GM10248 (cell line): ENCODE measurements around the gene KIF5A.
A peak's percentile ranks its signal among the peaks of the same experiment; 100 is the strongest.

Experiments used
- CTCF ChIA-PET: fragments of 300-600 bp; sonication (Branson Sonifier 250); formaldehyde crosslinking; extraction: SDS; loops from one replicate; lab custom pipeline; 2021; ENCODE audit warnings: antibody characterized with exemption; lab: Yijun Ruan, JAX
- POLR2A ChIA-PET: fragments of 350-650 bp; sonication (Branson Sonifier 250); formaldehyde crosslinking; extraction: SDS; loops from one replicate; lab custom pipeline; 2020; ENCODE audit warnings: antibody characterized with exemption; lab: Yijun Ruan, JAX
- DNase-seq: peaks from one replicate; pipeline ENCODE4 v3.0.0; 2012; ENCODE audit errors: extremely low spot score
- CTCF ChIP-seq: IDR thresholded peaks from 2 replicates; pipeline ENCODE4 v1.5.1; 2012; ENCODE audit warnings: mild to moderate bottlenecking, low read depth; ENCODE audit errors: extremely low read depth, missing control alignments, control extremely low read depth

KIF5A gene

GRCh38 chr12:57519796-57520052 is 30.1 kb upstream of the KIF5A start:
- DNase-seq, result peak; percentile 39
- TF ChIP-seq CTCF, result no peak
- CTCF ChIA-PET, result interaction anchor here (0.9 to 1.5 kb wide), 3 partner anchors 14 to 67 kb away, joined by 3 to 4 read pairs (median 3); no protein-coding TSS in a partner anchor
- POLR2A ChIA-PET, result interaction anchor here (0.5 to 2.1 kb wide), 12 partner anchors 9 to 293 kb away, joined by 3 to 7 read pairs (median 5); partner anchors contain the start of genes ARHGAP9, ARHGEF25, DCTN2 and GLI1

- no peak for TF ChIP-seq CTCF
- ChIA-PET CTCF (interaction anchor here (1.5 kb wide), 2 partner anchors 14 to 67 kb away, joined by 3 read pairs; no protein-coding TSS in a partner anchor), POLR2A (interaction anchor here (0.5 to 2.1 kb wide), 16 partner anchors 10 to 294 kb away, joined by 3 to 7 read pairs (median 5); partner anchors contain the start of genes ARHGAP9, ARHGEF25, DCTN2 and GLI1)
- DNase-seq, result peak; percentile 97
Observed at GRCh38 chr12:57520053-57520818, 29.6 kb upstream of the KIF5A start, which contains the start of gene DDIT3. Gene DDIT3, minus strand, starts transcription at chr12:57520514. Its CDS starts 3,108 bp downstream, at chr12:57517406.

GRCh38 chr12:57521525-57522010 is 28.3 kb upstream of the KIF5A start:
- ChIA-PET CTCF (no interaction called here), POLR2A (interaction anchor here (1.2 kb wide), 1 partner anchor 70 kb away, joined by 5 read pairs; the partner anchor contains the start of gene PIP4K2C)
- no peak for TF ChIP-seq CTCF

GRCh38 chr12:57522011-57522886 is 27.6 kb upstream of the KIF5A start, which contains the start of gene MBD6:
Gene MBD6, plus strand, starts transcription at chr12:57522824. Its CDS starts 1,480 bp downstream, at chr12:57524304.
- CTCF ChIA-PET, result interaction anchor here (1.2 to 2.0 kb wide), 2 partner anchors 10 to 16 kb away, joined by 3 to 10 read pairs; no protein-coding TSS in a partner anchor
- peak; percentile 98 for DNase-seq

More at GRCh38 chr12:57521525-57522010, 28.3 kb upstream of the KIF5A start:
- no peak for DNase-seq

GRCh38 chr12:57522887-57523705 is 26.7 kb upstream of the KIF5A start:
- TF ChIP-seq CTCF, result no peak
- ChIA-PET POLR2A (no interaction called here), CTCF (interaction anchor here (1.0 to 3.4 kb wide), 4 partner anchors 9 to 111 kb away, joined by 3 to 13 read pairs (median 6); no protein-coding TSS in a partner anchor)
- no peak for DNase-seq

More at GRCh38 chr12:57522011-57522886, 27.6 kb upstream of the KIF5A start, which contains the start of gene MBD6:
- no peak for TF ChIP-seq CTCF
- POLR2A ChIA-PET, result no interaction called here
